GM21576 (cell line): ENCODE data around the gene SLC12A8.

Experiments
- ATAC-seq: cut with Tn5 transposase; IDR thresholded peaks from one replicate; pipeline ENCODE4 v1.9.1; 2021; ENCODE audit warnings: mild to moderate bottlenecking, moderate library complexity; ENCODE audit not compliant: unreplicated experiment

SLC12A8 gene, protein sequence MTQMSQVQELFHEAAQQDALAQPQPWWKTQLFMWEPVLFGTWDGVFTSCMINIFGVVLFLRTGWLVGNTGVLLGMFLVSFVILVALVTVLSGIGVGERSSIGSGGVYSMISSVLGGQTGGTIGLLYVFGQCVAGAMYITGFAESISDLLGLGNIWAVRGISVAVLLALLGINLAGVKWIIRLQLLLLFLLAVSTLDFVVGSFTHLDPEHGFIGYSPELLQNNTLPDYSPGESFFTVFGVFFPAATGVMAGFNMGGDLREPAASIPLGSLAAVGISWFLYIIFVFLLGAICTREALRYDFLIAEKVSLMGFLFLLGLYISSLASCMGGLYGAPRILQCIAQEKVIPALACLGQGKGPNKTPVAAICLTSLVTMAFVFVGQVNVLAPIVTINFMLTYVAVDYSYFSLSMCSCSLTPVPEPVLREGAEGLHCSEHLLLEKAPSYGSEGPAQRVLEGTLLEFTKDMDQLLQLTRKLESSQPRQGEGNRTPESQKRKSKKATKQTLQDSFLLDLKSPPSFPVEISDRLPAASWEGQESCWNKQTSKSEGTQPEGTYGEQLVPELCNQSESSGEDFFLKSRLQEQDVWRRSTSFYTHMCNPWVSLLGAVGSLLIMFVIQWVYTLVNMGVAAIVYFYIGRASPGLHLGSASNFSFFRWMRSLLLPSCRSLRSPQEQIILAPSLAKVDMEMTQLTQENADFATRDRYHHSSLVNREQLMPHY

DNA sequence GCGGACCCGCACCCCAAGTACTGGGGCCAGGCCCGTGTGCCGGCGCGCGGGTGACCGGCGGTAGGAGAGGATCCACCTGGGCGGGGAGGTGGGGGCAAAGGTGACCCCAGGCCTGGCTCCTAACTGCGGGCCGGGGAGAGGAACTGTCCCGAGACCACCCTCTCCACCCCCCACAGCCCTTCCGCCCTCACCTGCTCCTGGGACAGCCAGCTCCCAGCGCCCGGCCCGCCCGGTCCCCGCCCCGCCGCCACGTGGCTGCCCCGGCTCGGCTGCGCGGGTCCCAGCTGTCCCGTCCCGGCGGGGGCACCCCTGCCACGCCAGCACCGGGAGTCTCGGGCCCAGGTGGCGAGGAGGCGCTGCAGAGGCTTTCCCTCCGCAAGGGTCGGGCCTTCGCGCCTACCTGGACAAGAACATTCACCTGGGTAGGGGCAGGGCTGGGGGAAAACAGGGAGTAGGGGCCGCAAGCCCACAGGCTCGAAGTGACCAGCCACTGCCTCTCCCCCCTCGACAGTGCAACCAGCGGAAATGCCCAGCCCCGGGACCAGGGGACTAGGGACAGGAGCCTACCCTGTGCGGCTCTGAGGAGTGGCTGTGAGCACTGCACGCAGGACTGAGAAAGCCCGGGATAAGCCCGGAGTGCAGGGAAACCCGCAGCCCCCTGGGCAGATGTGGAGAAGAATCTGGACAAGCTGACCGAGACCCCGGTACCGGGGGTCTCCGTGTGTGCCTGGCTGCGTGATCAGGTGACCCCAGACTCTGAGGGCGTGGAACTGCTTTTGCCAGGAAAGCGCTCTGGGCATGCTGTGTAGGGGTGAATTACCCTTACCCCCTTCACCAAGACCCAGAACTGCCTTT is at the start of gene SLC12A8:
SLC12A8 (minus strand) TSS at position 240 of the 855 bp plus-strand sequence. CDS start 1,399 bp downstream, outside the sequence.
- no peak for ATAC-seq

DNA sequence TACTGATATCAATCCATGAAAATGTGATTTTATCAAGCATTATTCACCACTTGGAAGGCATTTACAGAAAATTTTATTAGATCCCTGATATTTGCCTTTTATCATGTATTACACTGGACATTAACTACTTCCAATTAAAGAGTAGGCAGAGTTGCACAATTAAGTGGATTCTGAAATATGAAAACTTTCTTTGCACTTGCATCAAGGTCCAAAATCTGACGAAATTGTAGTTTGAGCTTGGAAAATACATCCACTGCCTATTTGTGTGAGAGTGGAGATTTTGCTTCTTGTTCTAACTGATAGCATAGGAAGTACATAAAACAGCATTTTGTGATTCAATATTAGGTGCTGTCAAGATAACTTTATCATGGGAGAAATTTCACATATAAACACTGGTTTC is 49.6 kb upstream of the SLC12A8 start:
- ATAC-seq, result no peak

DNA sequence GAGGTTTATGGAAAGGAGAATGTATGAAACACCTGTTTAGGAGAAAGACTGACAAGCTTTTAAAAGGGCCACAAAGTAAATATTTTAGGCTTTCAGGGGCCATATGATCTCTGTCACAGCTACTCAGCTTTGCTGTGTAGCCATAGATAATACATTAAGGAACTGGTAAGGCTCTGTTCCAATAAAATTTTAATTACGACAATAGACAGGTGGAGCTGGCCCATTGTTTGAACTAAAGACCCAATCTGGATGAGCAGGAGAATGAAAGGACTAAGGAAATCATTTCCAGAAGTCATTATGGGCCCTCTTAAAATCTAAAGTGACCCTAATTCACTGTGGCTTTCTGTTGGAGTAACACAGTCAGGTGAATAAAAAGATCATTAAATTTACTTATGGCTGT is 48.5 kb upstream of the SLC12A8 start:
- ATAC-seq, result no peak

DNA sequence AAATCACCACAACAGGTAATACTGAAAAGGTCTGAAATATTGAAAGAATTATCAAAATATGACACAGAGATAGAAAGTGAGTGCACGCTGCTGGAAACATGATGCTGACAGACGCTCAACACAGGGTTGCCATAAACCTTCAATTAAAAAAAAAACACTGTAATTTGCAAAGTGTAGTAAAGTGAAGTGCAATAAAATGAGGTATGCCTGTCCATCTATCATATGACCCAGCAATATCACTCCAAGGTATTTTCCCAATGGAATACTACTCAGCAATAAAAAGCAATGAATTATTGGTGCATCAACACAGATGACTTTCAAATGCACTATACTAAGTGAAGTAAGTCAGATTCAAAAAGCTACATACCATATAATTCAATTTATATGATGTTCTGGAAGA is 47.6 kb upstream of the SLC12A8 start:
- ATAC-seq, result no peak

DNA sequence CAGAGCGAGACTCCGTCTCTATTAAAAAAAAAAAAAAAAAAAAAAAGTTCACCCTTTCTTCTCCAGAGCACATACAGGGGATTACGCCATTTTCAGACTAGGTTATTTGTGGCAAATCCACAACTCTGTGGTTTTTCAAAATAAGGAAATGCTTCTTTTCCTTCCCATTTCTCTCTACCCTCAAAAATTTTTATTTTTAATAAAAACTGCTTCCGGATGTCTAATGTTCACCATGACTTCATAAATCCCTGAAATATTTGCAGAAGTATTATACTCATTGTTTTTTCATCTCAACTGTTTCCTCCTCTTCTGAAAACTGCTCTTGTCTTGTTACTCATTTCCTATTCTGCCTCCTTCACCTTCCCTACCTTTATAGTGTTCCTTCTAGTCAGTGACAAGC is 45.0 kb upstream of the SLC12A8 start:
- no peak for ATAC-seq

DNA sequence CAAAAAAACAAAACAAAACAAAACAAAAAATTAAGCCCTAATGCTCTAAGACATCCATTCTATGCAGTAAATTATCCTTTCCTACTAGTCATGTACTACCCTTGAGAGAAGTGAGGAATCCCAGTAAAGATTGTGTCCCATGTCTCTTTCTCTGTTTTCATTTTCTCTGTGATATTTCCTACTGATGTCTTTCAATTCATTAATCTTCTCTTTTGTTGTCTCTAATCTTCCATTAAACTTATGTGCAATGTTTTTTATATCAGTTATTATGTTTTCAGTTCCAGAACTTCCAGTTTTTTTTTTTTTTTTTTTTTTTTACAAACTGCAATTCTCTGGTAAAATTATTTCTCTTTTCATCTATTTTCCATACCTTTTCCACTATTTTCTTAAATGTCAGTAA is 44.1 kb upstream of the SLC12A8 start:
- no peak for ATAC-seq

DNA sequence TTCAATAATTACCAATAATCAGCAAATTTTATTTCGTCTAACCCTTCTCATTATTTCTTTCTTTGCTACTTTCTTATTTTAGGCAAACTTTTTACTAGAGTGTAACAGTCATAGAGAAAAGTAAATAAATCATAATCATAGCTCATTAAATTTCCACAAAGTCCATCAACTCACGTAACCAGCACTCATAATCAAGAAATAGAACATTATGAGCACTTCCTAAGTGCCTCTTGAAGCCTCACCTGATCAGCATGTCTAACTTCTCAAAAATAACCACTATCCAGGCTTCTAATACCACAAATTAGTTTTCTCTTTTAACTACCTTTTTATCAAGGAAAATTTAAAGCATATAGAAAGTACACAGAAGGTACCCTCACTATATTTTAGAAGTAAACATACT is 38.4 kb upstream of the SLC12A8 start:
- ATAC-seq, result no peak

DNA sequence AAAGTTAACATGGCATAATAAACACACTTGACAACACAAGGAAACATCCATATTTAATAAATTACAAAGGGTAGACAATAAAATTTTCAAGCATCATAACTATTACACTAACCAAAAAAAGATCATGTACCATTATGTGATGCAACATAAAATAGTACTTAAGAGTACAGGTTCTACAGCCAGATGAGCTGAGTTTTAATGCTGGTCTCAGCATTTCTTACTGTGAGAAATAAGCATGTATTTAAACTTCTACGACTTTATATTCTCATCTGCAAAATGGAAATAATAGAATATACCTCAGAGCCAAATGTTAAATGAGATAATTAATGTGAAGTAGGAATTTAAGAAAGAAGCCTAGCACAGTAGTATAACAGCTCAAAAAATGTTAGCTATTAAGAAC is 33.7 kb upstream of the SLC12A8 start:
- no peak for ATAC-seq

DNA sequence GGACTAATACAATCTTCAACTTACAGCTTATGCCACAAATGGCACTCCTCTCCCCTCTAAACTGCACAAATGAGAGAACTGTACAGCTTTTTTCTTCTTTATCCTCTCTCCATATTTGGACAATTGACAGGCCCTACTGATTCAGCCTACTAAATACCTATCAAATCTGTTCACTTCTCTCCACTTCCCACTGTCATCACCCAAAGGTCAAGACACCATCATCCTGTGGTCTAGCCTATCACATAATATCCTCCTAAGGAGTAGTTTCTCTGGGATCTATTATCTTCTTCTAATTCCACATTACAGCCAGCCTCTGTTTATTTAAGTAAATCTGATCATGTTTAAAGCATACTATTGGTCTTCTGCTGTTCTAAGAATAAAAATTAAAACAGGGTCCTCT is 33.0 kb upstream of the SLC12A8 start:
- ATAC-seq, result no peak

DNA sequence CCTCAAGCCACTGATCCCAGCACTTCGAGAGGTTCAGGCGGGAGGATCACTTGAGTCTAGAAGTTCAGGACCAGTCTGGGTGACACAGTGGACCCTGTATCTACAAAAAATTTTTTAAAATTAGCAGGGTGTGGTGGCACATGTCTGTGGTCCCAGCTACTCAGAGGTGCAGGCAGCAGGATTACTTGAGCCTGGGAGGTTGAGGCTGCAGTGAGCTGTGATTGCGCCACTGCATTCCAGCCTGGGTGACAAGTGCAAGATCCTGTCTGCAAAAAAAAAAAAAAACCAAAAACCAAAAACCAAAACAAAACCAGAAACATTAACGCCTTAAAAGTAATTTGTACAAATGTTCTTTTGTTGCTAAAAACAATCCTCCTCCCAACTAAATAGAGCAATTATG is 27.9 kb upstream of the SLC12A8 start:
- ATAC-seq, result no peak

DNA sequence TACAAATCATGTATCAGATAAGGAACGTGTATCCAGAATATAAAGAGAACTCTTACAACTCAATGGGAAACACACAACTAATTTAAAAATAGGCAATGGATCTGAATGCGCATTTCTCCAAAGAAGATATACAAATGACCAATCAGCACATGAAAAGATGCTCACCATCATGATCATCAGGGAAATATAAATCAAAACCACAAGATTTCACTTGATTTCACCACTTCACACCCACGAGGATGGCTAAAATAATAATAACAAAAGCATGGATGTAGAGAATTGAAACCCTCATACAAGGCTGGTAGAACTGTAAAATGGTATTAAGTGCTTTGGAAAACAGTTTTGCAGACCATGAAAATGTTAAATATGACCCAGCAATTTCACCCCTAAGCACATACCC is 26.7 kb upstream of the SLC12A8 start:
- no peak for ATAC-seq

DNA sequence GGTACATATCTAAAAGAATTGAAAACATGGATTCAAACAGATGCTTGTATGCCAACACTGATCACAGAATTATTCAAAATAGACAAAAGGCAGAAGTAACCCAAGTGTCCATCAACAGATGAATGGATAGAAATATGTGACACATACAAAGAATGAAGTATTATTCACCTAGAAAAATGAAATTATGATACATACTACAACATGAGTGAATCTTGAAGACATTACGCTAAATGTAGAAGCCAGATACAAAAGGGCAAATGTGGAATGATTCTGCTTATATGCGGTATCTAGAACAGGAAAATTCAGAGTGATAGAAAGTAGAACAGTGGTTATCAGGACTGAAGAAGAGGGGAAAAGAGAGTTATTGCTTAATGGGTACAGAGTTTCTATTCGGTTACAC is 26.2 kb upstream of the SLC12A8 start:
- no peak for ATAC-seq

DNA sequence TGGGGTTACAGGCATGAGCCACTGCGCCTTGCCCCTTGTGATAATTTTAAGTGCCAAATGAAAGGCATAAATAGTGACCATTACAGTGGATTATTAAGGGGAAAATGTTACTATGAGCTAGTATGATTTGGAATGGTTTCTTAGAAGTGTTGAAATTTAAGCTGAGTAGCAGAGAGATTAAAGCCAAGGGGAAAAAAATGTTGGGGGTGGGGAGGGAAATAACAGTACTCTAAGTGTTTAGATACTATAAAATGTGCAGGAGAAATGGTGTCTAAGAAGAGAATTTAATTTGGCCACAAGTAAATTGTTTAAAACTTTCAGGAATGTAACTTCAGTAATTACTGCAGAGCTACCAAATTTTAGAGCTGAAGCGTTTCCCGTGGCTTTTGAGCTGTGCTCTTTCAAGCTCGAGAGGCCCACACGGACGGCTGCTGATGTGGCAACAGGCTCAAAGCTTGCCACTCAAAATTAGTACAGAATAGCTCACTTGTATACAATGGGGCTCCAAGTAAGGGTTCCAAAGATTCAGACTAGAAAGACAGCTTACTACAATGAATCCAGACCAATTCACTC is 23.9 kb upstream of the SLC12A8 start:
- ATAC-seq, result no peak

DNA sequence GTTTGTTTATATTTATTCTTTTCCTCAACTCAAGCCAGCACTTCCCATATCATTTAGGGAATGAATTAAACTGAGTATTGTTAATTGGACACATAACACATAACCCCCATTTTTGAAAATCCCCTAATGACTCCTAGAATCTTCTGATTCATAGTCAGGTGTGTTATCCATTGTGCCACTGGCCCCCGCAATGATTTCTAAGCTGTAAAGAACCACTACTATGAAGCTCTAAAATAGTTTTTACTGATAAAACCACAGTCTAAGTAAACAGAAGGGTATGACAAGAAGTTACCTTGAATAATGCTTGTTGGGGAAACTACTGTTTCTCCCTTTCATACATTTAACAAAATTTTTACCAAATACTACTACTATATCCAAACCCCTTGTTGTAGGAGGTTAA is 22.3 kb upstream of the SLC12A8 start:
- no peak for ATAC-seq

DNA sequence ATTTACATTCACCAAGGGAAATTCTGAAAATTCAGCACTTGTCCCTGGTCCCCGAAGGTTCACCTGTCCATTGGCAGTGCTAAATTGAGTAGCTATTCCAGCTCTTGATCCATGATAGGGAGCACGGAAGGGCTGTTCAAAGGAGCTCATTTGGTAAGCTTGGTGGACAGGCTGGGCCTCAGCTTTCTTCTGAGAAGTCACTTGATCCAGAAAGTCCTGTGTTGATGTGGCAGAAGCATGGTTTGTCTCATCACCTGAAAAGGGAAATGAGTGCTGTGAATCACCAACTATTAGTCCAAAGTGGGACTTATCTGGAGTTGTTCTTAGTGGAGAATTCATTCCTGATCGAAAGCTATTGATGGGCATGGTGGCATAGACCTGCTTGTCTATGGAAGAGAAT is 19.9 kb upstream of the SLC12A8 start:
- ATAC-seq, result no peak

DNA sequence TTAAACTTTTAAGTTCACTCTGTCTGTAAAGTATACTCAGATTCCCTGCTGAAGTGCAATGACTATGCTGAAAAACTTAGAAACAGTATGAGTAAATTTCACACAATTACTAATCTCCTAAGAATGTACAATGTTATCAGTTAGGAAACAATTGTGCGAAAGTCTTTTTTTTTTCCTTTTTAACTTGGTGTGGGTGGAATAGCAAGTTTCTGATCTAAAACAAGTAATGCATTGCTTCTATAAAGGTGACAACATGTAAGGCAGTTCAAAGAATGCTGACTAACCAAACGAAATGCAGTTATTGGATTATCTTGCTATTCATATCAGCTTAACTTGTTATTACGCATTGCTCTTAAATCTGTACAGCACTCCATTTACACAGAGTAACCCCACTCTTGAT is 19.3 kb upstream of the SLC12A8 start:
- ATAC-seq, result no peak

DNA sequence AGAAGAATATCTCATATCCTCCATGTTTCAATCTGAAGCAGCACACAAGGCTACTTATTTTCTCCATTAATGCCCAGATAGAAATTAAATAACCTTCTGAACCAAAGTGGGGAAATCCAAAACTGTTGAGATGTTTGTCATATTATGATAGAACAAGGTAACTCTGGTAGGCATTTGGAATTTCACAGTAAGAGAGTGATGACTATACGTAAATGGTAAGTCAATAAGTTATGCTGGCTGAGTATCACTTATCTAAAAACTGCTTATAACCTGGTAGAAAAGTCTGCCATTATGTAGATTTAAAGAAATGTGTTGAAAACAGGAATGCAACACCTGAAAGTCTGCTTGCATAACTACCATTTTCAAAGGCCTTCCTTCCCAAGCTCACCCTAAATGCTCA is 17.2 kb upstream of the SLC12A8 start:
- no peak for ATAC-seq

DNA sequence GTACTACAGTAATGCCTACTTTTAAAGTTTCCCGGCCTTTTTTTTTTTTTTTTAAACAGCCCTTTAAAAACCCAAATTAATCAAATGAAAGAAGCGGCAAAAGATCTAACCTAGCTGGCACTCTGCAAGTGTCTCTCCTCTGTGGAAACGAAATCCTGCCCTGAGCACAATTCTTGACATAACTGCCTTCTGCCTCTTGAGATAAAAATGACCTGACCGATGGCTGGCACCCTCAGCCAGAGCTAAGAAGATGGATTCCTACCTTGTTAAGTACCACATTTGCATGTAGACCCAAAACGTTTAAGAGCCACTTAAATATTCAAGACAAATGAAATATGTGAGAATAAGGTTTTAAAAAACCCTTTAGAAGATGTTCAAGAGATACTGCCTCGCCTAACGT is 16.6 kb upstream of the SLC12A8 start:
- ATAC-seq, result no peak

DNA sequence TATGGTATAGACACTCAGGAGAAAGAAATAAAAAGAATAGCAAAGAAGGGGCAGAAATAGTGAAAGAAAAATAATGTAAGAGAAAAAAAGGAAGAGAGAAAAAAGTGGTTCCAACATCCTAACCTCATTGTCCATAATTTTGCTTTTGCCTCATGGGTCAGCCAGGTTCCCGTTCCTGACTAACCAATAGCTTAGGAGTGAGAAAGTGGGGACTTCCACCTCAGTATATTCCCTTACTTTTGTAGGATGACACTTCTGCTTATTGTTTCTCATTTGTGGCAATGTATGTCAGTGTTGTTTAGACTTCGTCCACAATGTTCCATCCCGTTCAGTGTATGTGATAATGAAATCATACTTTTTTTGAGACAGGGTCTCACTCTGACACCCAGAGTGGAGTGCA is 9.3 kb upstream of the SLC12A8 start:
- no peak for ATAC-seq

DNA sequence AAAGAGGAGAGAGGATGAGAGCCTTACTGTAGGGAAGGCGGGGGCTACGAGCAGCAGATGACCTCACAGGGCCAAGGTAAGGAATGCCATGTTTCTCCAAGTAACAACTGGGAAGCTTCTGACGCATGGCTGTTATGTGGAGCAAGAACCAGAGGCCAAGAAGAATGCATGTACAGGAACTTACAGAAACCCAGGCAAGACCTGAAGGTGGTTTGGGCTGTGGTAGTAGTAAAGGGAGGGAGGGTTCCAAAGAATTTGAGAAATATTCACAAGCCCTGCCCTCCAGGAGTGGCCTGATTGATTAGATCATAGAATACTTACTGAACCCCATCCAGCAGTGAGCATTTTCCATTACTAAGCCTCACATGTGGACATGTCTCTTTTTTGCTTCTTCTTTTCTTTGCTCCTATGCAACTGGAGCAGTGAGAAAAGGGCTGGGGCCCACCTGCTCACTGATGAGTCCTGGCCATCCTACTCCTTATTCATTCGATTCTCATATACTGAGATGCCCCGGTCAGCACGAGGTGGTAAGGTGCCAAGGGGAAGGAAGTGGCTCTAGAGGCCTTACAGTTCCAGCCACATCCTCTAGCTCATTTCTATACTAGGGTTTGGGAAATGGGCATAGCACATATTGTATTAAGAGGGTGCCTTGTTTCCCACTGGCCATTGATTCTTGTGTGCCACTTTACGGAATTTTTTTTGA is 8.3 kb upstream of the SLC12A8 start:
- no peak for ATAC-seq

DNA sequence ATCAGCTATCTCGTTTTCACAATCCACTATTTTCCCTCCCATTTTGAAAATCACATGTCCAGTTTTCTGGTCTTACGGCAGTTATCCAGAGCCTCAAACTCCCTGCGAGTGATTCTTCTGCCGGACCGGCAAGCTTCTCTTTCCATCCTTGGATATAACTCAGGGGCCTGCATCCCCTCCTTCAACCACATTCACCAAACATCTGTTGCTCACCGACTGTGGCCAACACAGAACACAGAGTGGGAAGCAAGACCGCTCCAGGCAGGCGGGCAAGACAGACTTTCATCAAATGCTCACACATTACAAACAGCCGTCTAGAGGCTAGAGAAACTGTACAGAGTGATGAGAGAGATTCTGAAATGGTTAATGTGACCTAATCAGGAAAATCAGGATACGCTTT is 7.6 kb upstream of the SLC12A8 start:
- ATAC-seq, result no peak
